SK-N-MC (cell line): ENCODE measurements around the gene LNX1.

Source experiments
- EZH2 ChIP-seq: fragments of 200-600 bp; sonication (generic); IDR thresholded peaks from one replicate; pipeline ENCODE4 v1.6.1; 2017; ENCODE audit warnings: antibody characterized with exemption
- FOXP2 ChIP-seq: optimal IDR thresholded peaks from 2 replicates; pipeline ENCODE3; 2011; ENCODE audit warnings: mild to moderate bottlenecking, moderate library complexity; ENCODE audit not compliant: insufficient read depth; ENCODE audit errors: extremely low read length, control extremely low read depth
- POLR2AphosphoS5 ChIP-seq: IDR thresholded peaks from 2 replicates; pipeline ENCODE4 v1.6.1; 2012; ENCODE audit warnings: mild to moderate bottlenecking, low read depth, low read length, borderline replicate concordance

DNA sequence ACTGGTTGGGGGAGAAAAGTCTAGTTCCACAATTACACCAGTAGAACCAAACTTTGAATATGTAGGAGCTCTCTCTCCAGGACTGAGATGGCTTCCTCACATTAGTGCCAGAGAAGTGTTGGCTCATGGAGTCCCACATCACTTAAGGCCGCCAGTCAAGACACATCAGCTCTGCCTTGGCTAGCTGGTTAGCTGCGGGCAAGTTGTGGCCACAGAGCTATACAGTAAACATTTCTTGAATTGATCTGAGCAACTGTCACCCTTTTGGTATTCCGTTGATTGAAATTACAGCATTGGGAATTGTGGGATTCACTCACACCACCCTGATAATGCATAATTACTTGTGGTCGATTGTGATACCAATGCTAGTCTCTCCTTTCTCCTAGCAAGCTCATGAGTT is 76.2 kb downstream of the LNX1 start:
- TF ChIP-seq POLR2AphosphoS5 (no peak), EZH2 (no peak), FOXP2 (no peak)
